LNCaP clone FGC (cell line): ENCODE data around the gene MACROH2A2.

ENCODE experiments used
- DNase-seq: peaks from one replicate; pipeline ENCODE4 v3.0.0-alpha.2; 2011; ENCODE audit warnings: low read depth
- H3K4me3 ChIP-seq: 2 replicates; pipeline ENCODE4 v1.5.1; 2011; ENCODE audit warnings: mild to moderate bottlenecking, low read depth, low read length, control low read depth
- TF ChIP-seq, protein P1 (sequence below): IDR thresholded peaks from 2 replicates; pipeline ENCODE4 v1.5.1; 2012; ENCODE audit warnings: mild to moderate bottlenecking; ENCODE audit not compliant: control insufficient read depth, insufficient read depth; ENCODE audit errors: extremely low read depth

Gene MACROH2A2

DNA sequence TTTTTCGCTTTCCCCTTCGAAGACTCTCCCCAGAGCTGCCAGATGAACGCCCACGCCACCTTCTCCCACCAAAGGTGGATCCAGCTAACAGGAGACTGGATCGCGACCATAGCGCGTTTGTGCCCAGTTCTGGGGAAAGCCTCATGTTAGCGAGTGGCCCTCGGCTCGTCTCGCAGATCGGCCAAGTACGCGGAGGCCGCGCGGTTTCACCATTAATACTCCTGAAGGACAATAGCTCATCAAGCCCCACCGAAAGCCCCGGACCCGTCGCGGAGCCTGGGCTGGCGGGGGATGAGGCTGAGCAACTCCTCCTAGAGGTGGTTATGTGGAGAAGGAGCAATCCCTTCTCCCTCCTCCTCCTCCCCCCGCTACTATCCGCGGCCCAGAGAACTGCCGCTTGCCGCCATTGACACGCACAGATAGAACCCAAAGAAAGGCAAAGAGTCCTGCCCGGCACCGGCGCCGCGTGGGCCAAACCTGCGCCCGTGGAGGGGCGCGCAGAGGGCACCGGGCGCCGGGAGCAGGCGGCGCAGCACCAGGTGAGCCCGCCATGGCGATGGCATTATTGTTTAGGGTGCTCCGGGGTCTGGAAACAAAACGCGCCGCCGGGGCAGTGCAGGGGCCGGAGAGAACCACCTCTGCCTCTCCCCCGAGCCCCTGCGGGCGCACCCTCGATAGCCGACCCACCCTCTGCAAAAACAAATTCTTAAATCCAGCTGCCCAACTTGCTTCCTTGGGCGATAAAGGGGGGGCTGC is at the start of gene MACROH2A2:
TSS of gene MACROH2A2 (plus strand) at position 385 of the 756 bp plus-strand sequence. CDS start 22,813 bp downstream, outside the sequence.
- DNase-seq = no peak
- TF ChIP-seq, protein P1, sequence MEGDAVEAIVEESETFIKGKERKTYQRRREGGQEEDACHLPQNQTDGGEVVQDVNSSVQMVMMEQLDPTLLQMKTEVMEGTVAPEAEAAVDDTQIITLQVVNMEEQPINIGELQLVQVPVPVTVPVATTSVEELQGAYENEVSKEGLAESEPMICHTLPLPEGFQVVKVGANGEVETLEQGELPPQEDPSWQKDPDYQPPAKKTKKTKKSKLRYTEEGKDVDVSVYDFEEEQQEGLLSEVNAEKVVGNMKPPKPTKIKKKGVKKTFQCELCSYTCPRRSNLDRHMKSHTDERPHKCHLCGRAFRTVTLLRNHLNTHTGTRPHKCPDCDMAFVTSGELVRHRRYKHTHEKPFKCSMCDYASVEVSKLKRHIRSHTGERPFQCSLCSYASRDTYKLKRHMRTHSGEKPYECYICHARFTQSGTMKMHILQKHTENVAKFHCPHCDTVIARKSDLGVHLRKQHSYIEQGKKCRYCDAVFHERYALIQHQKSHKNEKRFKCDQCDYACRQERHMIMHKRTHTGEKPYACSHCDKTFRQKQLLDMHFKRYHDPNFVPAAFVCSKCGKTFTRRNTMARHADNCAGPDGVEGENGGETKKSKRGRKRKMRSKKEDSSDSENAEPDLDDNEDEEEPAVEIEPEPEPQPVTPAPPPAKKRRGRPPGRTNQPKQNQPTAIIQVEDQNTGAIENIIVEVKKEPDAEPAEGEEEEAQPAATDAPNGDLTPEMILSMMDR = peak; percentile 40
- peak within 1 kb of the TSS; percentile 87 for H3K4me3 ChIP-seq

DNA sequence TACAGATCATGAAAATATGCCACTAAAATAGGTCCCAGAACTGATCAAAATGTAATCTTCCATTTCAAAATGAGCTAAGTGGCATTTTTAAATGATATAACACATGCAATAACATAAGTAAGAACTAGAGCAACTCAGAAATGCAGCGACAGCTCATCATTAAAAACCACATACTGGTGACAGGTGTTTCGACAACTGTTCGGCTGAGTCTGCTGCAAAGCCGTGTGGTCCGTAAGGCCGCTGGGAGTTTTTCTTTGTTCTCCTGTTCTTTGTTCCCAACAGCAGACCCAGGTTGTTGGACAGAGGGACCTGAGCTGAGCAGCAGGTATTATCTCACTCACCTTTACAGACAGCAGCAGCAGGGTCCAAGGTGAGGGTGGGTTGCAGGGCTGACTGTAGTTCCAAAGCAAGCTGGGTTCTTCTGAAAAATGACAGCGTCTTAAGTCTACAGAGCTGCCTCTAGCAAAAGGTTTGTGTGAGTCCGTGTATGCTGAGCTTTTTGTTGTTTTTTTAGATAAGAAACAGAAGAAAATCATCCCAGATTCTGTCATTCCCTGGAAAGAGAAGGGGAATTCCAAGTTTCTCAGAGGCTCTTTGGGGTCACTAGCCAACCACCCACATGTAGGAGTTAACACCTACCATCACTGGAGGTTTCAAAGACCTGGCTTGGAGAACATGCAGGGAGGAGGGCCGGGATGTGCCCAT is 45.4 kb upstream of the MACROH2A2 start:
- DNase-seq = no peak
- H3K4me3 ChIP-seq = no peak overlapping the region
- TF ChIP-seq, protein P1 = no peak

DNA sequence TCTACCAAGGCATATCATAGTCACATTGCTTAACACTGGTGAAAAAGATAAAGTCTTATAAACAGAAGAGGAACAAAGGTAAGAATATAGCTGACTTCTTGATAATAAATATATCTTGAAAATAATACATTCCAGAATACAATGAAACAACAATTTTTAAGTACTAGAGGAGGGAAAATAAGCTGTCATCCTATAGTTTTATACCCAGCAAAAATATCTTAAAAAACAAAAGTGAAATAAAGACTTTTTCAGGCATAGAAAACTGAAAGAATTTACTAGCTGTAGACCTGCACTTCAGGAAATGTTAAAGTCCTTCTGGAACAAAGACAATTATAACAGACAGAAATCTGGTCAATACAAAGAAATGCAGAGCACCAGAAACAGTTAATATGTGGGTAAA is 21.4 kb upstream of the MACROH2A2 start:
- DNase-seq = no peak
- TF ChIP-seq, protein P1 = no peak
- no peak overlapping the region for H3K4me3 ChIP-seq

GRCh38 chr10:70032667-70033289 is 19.9 kb upstream of the MACROH2A2 start:
- TF ChIP-seq, protein P1 = no peak
- no peak for DNase-seq
- H3K4me3 ChIP-seq = no peak overlapping the region

GRCh38 chr10:70034232-70034631 is 18.4 kb upstream of the MACROH2A2 start:
- TF ChIP-seq, protein P1 = no peak
- no peak overlapping the region for H3K4me3 ChIP-seq
- DNase-seq = no peak

DNA sequence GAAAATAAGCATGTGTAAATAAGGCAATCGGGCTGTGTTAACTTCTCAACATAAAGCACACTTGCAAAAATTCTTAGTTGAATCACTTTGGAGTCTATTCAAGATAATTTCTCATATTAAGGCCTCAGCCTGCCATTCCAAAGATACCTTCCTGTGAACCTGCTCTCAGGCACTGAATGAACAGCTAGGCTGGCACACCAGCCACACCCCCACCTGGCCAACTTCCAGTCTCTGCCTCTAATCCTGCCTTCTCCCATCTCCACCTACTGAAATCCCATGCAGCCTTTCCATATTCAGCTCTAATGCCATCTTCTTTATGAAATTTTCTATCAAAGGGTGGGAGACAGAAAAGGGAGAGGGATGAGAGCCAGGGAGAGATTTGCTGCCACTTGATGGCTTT is 17.1 kb upstream of the MACROH2A2 start:
- TF ChIP-seq, protein P1 = no peak
- DNase-seq = no peak
- H3K4me3 ChIP-seq = no peak overlapping the region
